Esophagus (tissue), 2 donors: ENCODE results near the gene EMP3. TPM values are rescaled to one million over a fixed set of nuclear protein-coding genes. Genes with fewer than 3 reads are reported as not detected.
"Not testable (repeated sequence)": the region's sequence is repeated elsewhere in the genome, so short reads cannot be mapped to it uniquely, and the experiment has no call there.

Source experiments
- H3K27ac ChIP-seq, 2 donors: one replicate each; pipeline ENCODE4 v1.5.1; 2013; ENCODE audit warnings: low read depth in 2 of 2, mild to moderate bottlenecking in 2 of 2, inconsistent platforms in 1 of 2, low read length in 1 of 2, moderate library complexity in 1 of 2
- H3K27me3 ChIP-seq, 2 donors: one replicate each; pipeline ENCODE4 v1.6.1; 2013; ENCODE audit warnings: low read length in 2 of 2, control low read depth in 1 of 2, mild to moderate bottlenecking in 1 of 2; ENCODE audit not compliant: insufficient read depth in 2 of 2, control insufficient read depth in 1 of 2
- H3K36me3 ChIP-seq, 2 donors: one replicate each; pipeline ENCODE4 v1.6.1; 2013; ENCODE audit warnings: low read length in 1 of 2; ENCODE audit not compliant: control insufficient read depth in 2 of 2, insufficient read depth in 2 of 2
- H3K4me1 ChIP-seq, 2 donors: one replicate each; pipeline ENCODE4 v1.6.1; 2013; ENCODE audit warnings: low read length in 1 of 2; ENCODE audit not compliant: control insufficient read depth in 2 of 2, insufficient read depth in 2 of 2
- H3K4me3 ChIP-seq, 2 donors: one replicate each; pipeline ENCODE4 v1.5.1; 2013; ENCODE audit warnings: low read length in 2 of 2, mild to moderate bottlenecking in 2 of 2, low read depth in 1 of 2, moderate library complexity in 1 of 2
- H3K9me3 ChIP-seq, 2 donors: one replicate each; pipeline ENCODE4 v1.6.1; 2013; ENCODE audit warnings: mild to moderate bottlenecking in 2 of 2, low read depth in 1 of 2, low read length in 1 of 2, moderate library complexity in 1 of 2; ENCODE audit not compliant: control insufficient read depth in 2 of 2, insufficient read depth in 1 of 2
- WGBS, 2 donors: extraction: QIAGEN DNeasy Blood & Tissue Kit; methylation state at CpG; one replicate each; pipeline ENCODE4 v1.1.7; 2013; 5-methylcytosine and 5-hydroxymethylcytosine counted together
- polyA plus RNA-seq, 2 donors: library from polyadenylated mRNA; stranded (reverse); fragments of 200-250 nt; gene quantifications; one replicate each; pipeline ENCODE4 v1.2.3, GENCODE V29; 2013
- donor health status: healthy with polysubstance abuse.
- donor health status: Bipolar disorder and iron deficiency.

EMP3 gene
- polyA plus RNA-seq, 2 donors = 17.6 to 21.5 TPM

DNA sequence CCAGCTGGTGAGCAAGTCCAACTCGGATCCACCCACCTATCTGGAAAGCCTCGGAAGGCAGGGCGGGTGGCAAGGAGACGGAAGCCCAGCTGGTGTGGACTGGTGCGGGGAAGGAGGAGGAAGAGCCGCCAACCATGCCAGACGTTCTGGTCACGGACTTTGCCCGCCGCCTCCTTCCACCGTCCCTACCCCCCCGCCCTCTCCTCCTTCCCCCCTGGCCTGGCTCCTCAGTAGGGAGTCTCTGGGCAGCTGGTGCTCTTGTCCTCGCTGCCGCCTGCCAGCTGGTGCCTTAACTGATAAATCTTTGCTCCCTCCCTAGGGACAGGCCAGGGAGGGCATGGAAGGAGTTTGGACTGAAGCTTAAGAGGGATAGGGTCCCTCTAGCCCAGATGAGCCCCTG, 43.6 kb downstream of the EMP3 start:
- Histone ChIP-seq H3K4me3 (no peak overlapping the region), H3K4me1 (no peaks in the 10 kb centered on the region)
- WGBS, 2 donors = 78 to 83% methylated on average over 9 to 14 of the region's 14 CpGs

GRCh38 chr19:48370955-48371354, 45.6 kb downstream of the EMP3 start:
- Histone ChIP-seq H3K27ac (no peak overlapping the region), H3K4me3 (no peak overlapping the region), H3K4me1 (no peaks in the 10 kb centered on the region), H3K36me3 (no peaks in the 10 kb centered on the region), H3K27me3 (no peaks in the 10 kb centered on the region), H3K9me3 (peaks cover 0 to 3% of the 10 kb centered on the region in 2 donors)
- 77 to 84% methylated on average over 4 of the region's 4 CpGs for WGBS, 2 donors

More for the DNA sequence above, 43.6 kb downstream of the EMP3 start:
- H3K36me3 ChIP-seq = no peaks in the 10 kb centered on the region
- H3K27ac ChIP-seq = no peak overlapping the region
- no peaks in the 10 kb centered on the region for H3K9me3 ChIP-seq
- H3K27me3 ChIP-seq = no peaks in the 10 kb centered on the region

- Histone ChIP-seq H3K9me3 (peaks cover 0 to 3% of the 10 kb centered on the region in 2 donors), H3K27ac (no peak overlapping the region), H3K36me3 (no peaks in the 10 kb centered on the region), H3K27me3 (no peaks in the 10 kb centered on the region), H3K4me1 (no peaks in the 10 kb centered on the region), H3K4me3 (no peak overlapping the region)
- WGBS, 2 donors = 71 to 74% methylated on average over 7 of the region's 7 CpGs
Measured at GRCh38 chr19:48371367-48371766, 46.0 kb downstream of the EMP3 start.

DNA sequence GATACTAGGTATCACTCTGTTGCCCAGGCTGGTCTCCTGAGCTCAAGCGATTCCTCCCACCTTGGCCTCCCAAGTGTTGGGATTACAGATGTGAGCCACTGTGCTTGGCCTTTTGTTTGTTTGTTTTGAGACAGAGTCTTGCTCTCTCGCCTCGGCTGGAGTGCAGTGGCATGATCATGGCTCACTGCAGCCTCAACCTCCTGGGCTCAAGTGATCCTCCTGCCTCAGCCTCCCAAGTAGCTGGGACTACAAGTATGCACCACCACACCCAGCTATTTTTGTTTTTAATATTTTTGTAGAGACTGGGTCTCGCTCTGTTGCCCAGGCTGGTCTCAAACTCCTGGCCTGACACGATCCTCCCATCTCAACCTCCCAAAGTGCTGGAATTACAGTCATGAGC, 46.4 kb downstream of the EMP3 start:
- not testable (repeated sequence) for H3K36me3 ChIP-seq, H3K9me3 ChIP-seq, H3K4me1 ChIP-seq, H3K27ac ChIP-seq, H3K4me3 ChIP-seq, H3K27me3 ChIP-seq
- WGBS, 2 donors = 91 to 95% methylated on average over 5 of the region's 5 CpGs

DNA sequence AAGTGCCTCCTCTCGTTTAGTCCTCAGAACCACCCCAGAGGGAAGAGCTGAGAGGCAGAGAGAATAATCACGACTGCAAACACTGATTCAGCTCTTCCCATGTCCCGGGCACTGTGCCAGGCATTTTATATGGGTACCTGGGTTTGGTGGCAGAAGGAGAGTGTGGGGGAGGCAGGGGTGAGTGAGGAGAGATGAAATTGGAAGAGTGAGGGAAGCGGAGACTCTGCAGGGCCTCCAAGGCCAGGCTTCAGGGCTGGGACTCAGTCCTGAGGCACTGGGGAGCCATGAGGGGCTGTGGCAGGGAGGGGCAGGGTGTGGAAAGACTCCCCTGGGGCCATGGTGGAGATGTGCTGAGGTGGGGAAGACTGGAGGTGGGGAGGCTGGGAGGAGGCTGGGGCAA, 47.6 kb downstream of the EMP3 start:
- H3K4me1 ChIP-seq = no peaks in the 10 kb centered on the region
- peaks cover 0 to 3% of the 10 kb centered on the region in 2 donors for H3K9me3 ChIP-seq
- whole genome bisulfite sequencing, 2 donors = 39 to 50% methylated on average over 4 of the region's 4 CpGs
- no peak overlapping the region for H3K27ac ChIP-seq
- no peaks in the 10 kb centered on the region for H3K27me3 ChIP-seq
- H3K36me3 ChIP-seq = no peaks in the 10 kb centered on the region
- H3K4me3 ChIP-seq = no peak overlapping the region

DNA sequence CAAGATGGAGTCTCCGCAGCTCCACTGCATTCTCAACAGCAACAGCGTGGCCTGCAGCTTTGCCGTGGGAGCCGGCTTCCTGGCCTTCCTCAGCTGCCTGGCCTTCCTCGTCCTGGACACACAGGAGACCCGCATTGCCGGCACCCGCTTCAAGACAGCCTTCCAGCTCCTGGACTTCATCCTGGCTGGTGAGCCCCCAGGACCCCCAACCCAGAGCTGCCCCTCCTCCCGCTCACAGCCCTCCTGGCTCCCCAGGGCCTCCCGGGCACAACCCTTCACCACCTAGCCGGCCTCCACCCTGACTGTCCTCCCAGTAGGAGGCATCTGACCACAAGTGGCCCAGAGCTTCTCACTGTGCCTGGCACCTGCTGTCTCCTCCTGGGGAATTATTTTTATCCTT, 48.2 kb downstream of the EMP3 start:
- Histone ChIP-seq H3K27ac (no peak overlapping the region), H3K36me3 (no peaks in the 10 kb centered on the region), H3K4me3 (no peak overlapping the region), H3K9me3 (peaks cover 0 to 3% of the 10 kb centered on the region in 2 donors), H3K27me3 (no peaks in the 10 kb centered on the region), H3K4me1 (no peaks in the 10 kb centered on the region)
- WGBS, 2 donors = 89 to 92% methylated on average over 11 of the region's 11 CpGs

- H3K4me1 ChIP-seq = no peaks in the 10 kb centered on the region
- H3K27ac ChIP-seq = no peak overlapping the region
- H3K27me3 ChIP-seq = no peaks in the 10 kb centered on the region
- H3K4me3 ChIP-seq = no peak overlapping the region
- peaks cover 0 to 3% of the 10 kb centered on the region in 2 donors for H3K9me3 ChIP-seq
- WGBS, 2 donors = 85 to 86% methylated on average over 10 of the region's 10 CpGs
- H3K36me3 ChIP-seq = peaks cover 0 to 4% of the 10 kb centered on the region in 2 donors
Measured at GRCh38 chr19:48378194-48378570, 52.8 kb downstream of the EMP3 start.

DNA sequence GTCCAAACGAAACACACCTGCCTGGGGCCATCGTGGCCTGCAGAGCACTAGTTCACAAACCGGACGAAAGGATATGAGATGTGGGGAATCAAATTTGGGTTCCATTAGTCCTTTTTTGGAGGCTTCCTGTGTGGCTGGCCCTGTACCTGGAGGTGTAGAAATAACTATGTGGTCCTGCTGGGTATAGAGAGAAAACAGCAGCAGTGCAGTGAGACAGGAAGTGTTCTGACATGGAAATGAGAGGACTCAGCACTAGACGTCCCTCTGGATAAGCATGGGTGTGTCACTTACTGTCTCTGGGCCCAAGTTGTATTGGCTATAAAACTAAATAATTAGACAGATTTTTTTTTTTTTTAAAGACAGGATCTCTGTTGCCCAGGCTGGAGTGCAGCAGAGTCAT, 53.7 kb downstream of the EMP3 start:
- WGBS, 2 donors = 75 to 81% methylated on average over 5 of the region's 5 CpGs
- peaks cover 0 to 3% of the 10 kb centered on the region in 2 donors for H3K9me3 ChIP-seq
- no peaks in the 10 kb centered on the region for H3K27me3 ChIP-seq
- no peak overlapping the region for H3K4me3 ChIP-seq
- H3K36me3 ChIP-seq = peaks cover 3 to 10% of the 10 kb centered on the region in 2 donors
- no peaks in the 10 kb centered on the region for H3K4me1 ChIP-seq
- H3K27ac ChIP-seq = no peak overlapping the region

Other genes starting within 250 kb of the EMP3 start
- gene PLA2G4C, start 214.7 kb upstream of the EMP3 start, polyA plus RNA-seq = 1 to 10 TPM; 1.8 to 2.8 TPM
- gene LIG1, start 155.2 kb upstream of the EMP3 start, polyA plus RNA-seq = 10 to 100 TPM; 31.2 to 53.3 TPM
- 1 to 10 TPM; 3.2 TPM for gene ZSWIM9, start 154.9 kb upstream of the EMP3 start, polyA plus RNA-seq
- gene CARD8, start 69.6 kb upstream of the EMP3 start, polyA plus RNA-seq = 10 to 100 TPM in 1 of 2 donors, 1 to 10 TPM in 1; 9.6 to 13.2 TPM
- under 1 TPM; 0.14 TPM for gene ZNF114, start 55.5 kb upstream of the EMP3 start, polyA plus RNA-seq
- 1 to 10 TPM; 4.0 to 9.1 TPM for gene TMEM143, start 38.4 kb downstream of the EMP3 start, polyA plus RNA-seq
- not detected for gene SYNGR4, start 38.8 kb downstream of the EMP3 start, polyA plus RNA-seq
- gene KDELR1, start 66.0 kb downstream of the EMP3 start, polyA plus RNA-seq = 10 to 100 TPM; 62.7 to 70.2 TPM
- gene GRIN2D, start 68.1 kb downstream of the EMP3 start, polyA plus RNA-seq = under 1 TPM; 0.06 to 0.08 TPM
- 10 to 100 TPM in 1 of 2 donors, 1 to 10 TPM in 1; 6.2 to 18.1 TPM for gene GRWD1, start 120.4 kb downstream of the EMP3 start, polyA plus RNA-seq
- gene KCNJ14, start 130.0 kb downstream of the EMP3 start, polyA plus RNA-seq = 1 to 10 TPM in 1 of 2 donors, under 1 TPM in 1; 0.54 to 1.0 TPM
- gene CYTH2, start 143.8 kb downstream of the EMP3 start, polyA plus RNA-seq = 10 to 100 TPM; 52.2 to 59.3 TPM
- 1 to 10 TPM; 2.9 to 7.5 TPM for gene LMTK3, start 186.3 kb downstream of the EMP3 start, polyA plus RNA-seq
- 100 to 1,000 TPM; 295 to 320 TPM for gene SULT2B1, start 226.6 kb downstream of the EMP3 start, polyA plus RNA-seq